Vagina (tissue), 2 donors: ENCODE measurements around the gene ASB14. TPM values are rescaled to one million over a fixed set of nuclear protein-coding genes. Genes with fewer than 3 reads are reported as not detected.

ENCODE experiments used
- DNase-seq, 2 donors: peaks; one replicate each; pipeline ENCODE4 v3.0.0-alpha.2; 2017; ENCODE audit errors: extremely low spot score in 2 of 2
- H3K27ac ChIP-seq: fragments of 200-600 bp; sonication (generic); one replicate; pipeline ENCODE4 v1.5.1; 2019
- H3K27me3 ChIP-seq: fragments of 200-600 bp; sonication (generic); one replicate; pipeline ENCODE4 v1.5.1; 2019
- H3K36me3 ChIP-seq, 2 donors: fragments of 200-600 bp; sonication (generic); one replicate each; pipeline ENCODE4 v1.5.1; 2017 to 2019
- H3K4me1 ChIP-seq: fragments of 200-600 bp; sonication (generic); one replicate; pipeline ENCODE4 v1.5.1; 2019
- H3K4me3 ChIP-seq, 2 donors: fragments of 200-600 bp; sonication (generic); 1 replicate in 1 of 2; 2 replicates in 1 of 2; pipeline ENCODE4 v1.5.1; 2016 to 2019
- H3K9me3 ChIP-seq: fragments of 200-600 bp; sonication (generic); one replicate; pipeline ENCODE4 v1.5.1; 2019
- CTCF ChIP-seq, 3 experiments: fragments of 450-650 bp in 2 of 3; fragments of 200-600 bp in 1 of 3; sonication (generic) in 1 of 3; IDR thresholded peaks; one replicate each; pipeline ENCODE4 v1.5.1; 2017 to 2019; ENCODE audit warnings: antibody characterized with exemption in 3 of 3, mild to moderate bottlenecking in 2 of 3, moderate library complexity in 2 of 3
- POLR2A ChIP-seq, 2 donors: fragments of 450-650 bp; IDR thresholded peaks; one replicate each; pipeline ENCODE4 v1.6.1; 2017; ENCODE audit warnings: antibody characterized with exemption in 2 of 2, mild to moderate bottlenecking in 2 of 2, moderate library complexity in 2 of 2
- POLR2AphosphoS5 ChIP-seq, 2 donors: sonication (generic); formaldehyde crosslinking; IDR thresholded peaks; one replicate each; pipeline ENCODE4 v1.9.0; 2017; ENCODE audit warnings: antibody characterized with exemption in 2 of 2, mild to moderate bottlenecking in 2 of 2, low read depth in 1 of 2; ENCODE audit not compliant: insufficient read depth in 1 of 2
- intact Hi-C: fragments of 100-400 bp; cut with DNase I; formaldehyde crosslinking; loops from one replicate; pipeline ENCODE4 v1.15.1; 2023
- total RNA-seq: library from RNA; depleted of rRNA; stranded (reverse); fragments of >200 nt; gene quantifications from one replicate; pipeline ENCODE4 v1.2.3, GENCODE V29; 2016

ASB14 gene
- total RNA-seq, 1 donor from 2014 or later, result not detected

- no peak overlapping the region for H3K27ac ChIP-seq
- H3K9me3 ChIP-seq, result no peaks in the 10 kb centered on the region
- intact Hi-C loops, result no loop called here
- H3K4me3 ChIP-seq, result no peak overlapping the region
- TF ChIP-seq POLR2A (IDR thresholded peaks at IDR 0.05) (no peak), POLR2AphosphoS5 (IDR thresholded peaks at IDR 0.05; ENCODE audit: insufficient read depth in 1 of 2, low read depth in 1 of 2) (no peak), CTCF (IDR thresholded peaks at IDR 0.05) (no peak)
- no peaks in the 10 kb centered on the region for H3K27me3 ChIP-seq
- DNase-seq, result no peak
- H3K4me1 ChIP-seq, result no peaks in the 10 kb centered on the region
- no peaks in the 10 kb centered on the region for H3K36me3 ChIP-seq
Observed at GRCh38 chr3:57287205-57287604, 5.3 kb downstream of the ASB14 start.

GRCh38 chr3:57283334-57283733, 9.2 kb downstream of the ASB14 start:
- TF ChIP-seq CTCF (IDR thresholded peaks at IDR 0.05) (no peak), POLR2AphosphoS5 (IDR thresholded peaks at IDR 0.05; ENCODE audit: insufficient read depth in 1 of 2, low read depth in 1 of 2) (no peak), POLR2A (IDR thresholded peaks at IDR 0.05) (no peak)
- H3K4me1 ChIP-seq, result no peaks in the 10 kb centered on the region
- intact Hi-C loops, result no loop called here

GRCh38 chr3:57281715-57282114, 10.8 kb downstream of the ASB14 start:
- no peak for DNase-seq
- TF ChIP-seq CTCF (IDR thresholded peaks at IDR 0.05) (no peak), POLR2A (IDR thresholded peaks at IDR 0.05) (no peak), POLR2AphosphoS5 (IDR thresholded peaks at IDR 0.05; ENCODE audit: insufficient read depth in 1 of 2, low read depth in 1 of 2) (no peak)
- no peaks in the 10 kb centered on the region for H3K27me3 ChIP-seq
- no peak overlapping the region for H3K4me3 ChIP-seq
- intact Hi-C loops, result no loop called here
- H3K36me3 ChIP-seq, result no peaks in the 10 kb centered on the region
- no peak overlapping the region for H3K27ac ChIP-seq
- H3K4me1 ChIP-seq, result no peaks in the 10 kb centered on the region
- H3K9me3 ChIP-seq, result no peaks in the 10 kb centered on the region

More at GRCh38 chr3:57283334-57283733, 9.2 kb downstream of the ASB14 start:
- Histone ChIP-seq H3K27ac (no peak overlapping the region), H3K4me3 (no peak overlapping the region), H3K27me3 (no peaks in the 10 kb centered on the region), H3K36me3 (no peaks in the 10 kb centered on the region), H3K9me3 (no peaks in the 10 kb centered on the region)
- no peak for DNase-seq

- intact Hi-C loops, result no loop called here
- no peaks in the 10 kb centered on the region for H3K9me3 ChIP-seq
- H3K36me3 ChIP-seq, result no peaks in the 10 kb centered on the region
- DNase-seq, result no peak
- H3K27me3 ChIP-seq, result no peaks in the 10 kb centered on the region
- no peak overlapping the region for H3K4me3 ChIP-seq
- no peak for TF ChIP-seq POLR2AphosphoS5 (IDR thresholded peaks at IDR 0.05; ENCODE audit: insufficient read depth in 1 of 2, low read depth in 1 of 2)
- no peak for TF ChIP-seq CTCF (IDR thresholded peaks at IDR 0.05)
- no peak for TF ChIP-seq POLR2A (IDR thresholded peaks at IDR 0.05)
- no peaks in the 10 kb centered on the region for H3K4me1 ChIP-seq
- H3K27ac ChIP-seq, result no peak overlapping the region
Observed at GRCh38 chr3:57279685-57280084, 12.8 kb downstream of the ASB14 start.

- no peak for DNase-seq
- intact Hi-C loops, result no loop called here
- H3K36me3 ChIP-seq, result no peaks in the 10 kb centered on the region
- TF ChIP-seq POLR2A (IDR thresholded peaks at IDR 0.05), result no peak
- no peak for TF ChIP-seq CTCF (IDR thresholded peaks at IDR 0.05)
- no peak for TF ChIP-seq POLR2AphosphoS5 (IDR thresholded peaks at IDR 0.05; ENCODE audit: insufficient read depth in 1 of 2, low read depth in 1 of 2)
- H3K4me3 ChIP-seq, result no peak overlapping the region
- no peaks in the 10 kb centered on the region for H3K27me3 ChIP-seq
- no peaks in the 10 kb centered on the region for H3K9me3 ChIP-seq
- H3K4me1 ChIP-seq, result no peaks in the 10 kb centered on the region
- H3K27ac ChIP-seq, result no peak overlapping the region
Observed at GRCh38 chr3:57278237-57278636, 14.2 kb downstream of the ASB14 start.
